ENCODE measurements around the gene PCGF1. TPM values are rescaled to one million over a fixed set of nuclear protein-coding genes. Genes with fewer than 3 reads are reported as not detected.
A peak's percentile ranks its signal among the peaks of the same experiment; 100 is the strongest.

Gene PCGF1
- total and polyA plus RNA-seq, 2 of the 4 experiments (the other 2 are of a cell fraction): 23.4 to 31.4 TPM

- 89% methylated on average over 6 of the region's 20 CpGs; no CpG with 5 or more reads in 1 of the 2 experiments for WGBS, 2 experiments (ENCODE audit: extremely low coverage in 2 of 2, insufficient read length in 1 of 2)
- Histone ChIP-seq H4K5ac (ENCODE audit: low read depth, low read length) (no peak overlapping the region), H2BK15ac (ENCODE audit: low read depth, low read length) (no peak overlapping the region), H2AK5ac (ENCODE audit: low read depth, low read length) (no peak overlapping the region), H3K4ac (ENCODE audit: low read depth, low read length) (no peak overlapping the region), H3K56ac (ENCODE audit: extremely low read depth, insufficient read depth, low read length) (no peak overlapping the region), H2AK9ac (replicated peaks; ENCODE audit: low read depth, low read length, poor library complexity) (peak overlapping the region; percentile 29), H3K14ac (replicated peaks; ENCODE audit: low read depth, low read length) (no peak overlapping the region), H3K9me3 (ENCODE audit: control insufficient read depth, insufficient read depth, low read length) (no peaks in the 10 kb centered on the region), H3K4me3 (ENCODE audit: insufficient read depth, low read depth, low read length) (no peak overlapping the region), H2BK120ac (ENCODE audit: low read depth, low read length) (no peak overlapping the region), H3K36me3 (ENCODE audit: control insufficient read depth, insufficient read depth, low read length) (peaks cover 21% of the 10 kb centered on the region), H3K79me1 (ENCODE audit: low read depth in 1 of 2, low read length in 2 of 2) (peaks cover 13 to 56% of the 10 kb centered on the region in 2 experiments; a peak in 3 of 4 replicates), H4K91ac (ENCODE audit: insufficient read depth, low read depth, low read length) (no peak overlapping the region), H4K8ac (ENCODE audit: low read depth in 2 of 2, low read length in 2 of 2) (no peak overlapping the region), H3K18ac (ENCODE audit: low read depth, low read length) (no peak overlapping the region), H3K27me3 (ENCODE audit: control insufficient read depth, insufficient read depth, low read length) (no peaks in the 10 kb centered on the region), H3K23ac (ENCODE audit: low read depth, low read length) (no peak overlapping the region), H3K9me1 (ENCODE audit: insufficient read depth, low read length) (no peaks in the 10 kb centered on the region), H4K20me1 (ENCODE audit: insufficient read depth, low read length) (no peaks in the 10 kb centered on the region), H2BK5ac (ENCODE audit: low read depth, low read length, poor library complexity, severe bottlenecking) (no peak overlapping the region), H2AFZ (replicated peaks; ENCODE audit: low read length, poor library complexity) (no peak overlapping the region), H3K4me1 (ENCODE audit: control insufficient read depth, insufficient read depth, low read length) (peaks cover 5% of the 10 kb centered on the region), H3K9ac (ENCODE audit: low read depth, low read length) (no peak overlapping the region), H2BK20ac (ENCODE audit: low read depth, low read length) (no peak overlapping the region), H3K4me2 (ENCODE audit: low read depth, low read length) (no peak overlapping the region), H3K27ac (ENCODE audit: insufficient read depth, low read length) (no peak overlapping the region)
- dilution Hi-C loops (cut with HindIII; ENCODE audit: low sequenced_read_pairs, unreplicated experiment): no loop called here
- ChIA-PET POLR2A (ENCODE audit: unreplicated experiment) (no interaction called here), CTCF (no interaction called here)
- in situ Hi-C loops (cut with MboI; ENCODE audit: low sequenced_read_pairs): no loop called here
- ATAC-seq (ENCODE audit: low read depth) (no peak), DNase-seq (no peak)
- BruUV-seq (replicated peaks): TSS peak; percentile 57
- no peak for TF ChIP-seq POLR2A (IDR thresholded peaks at IDR 0.05; ENCODE audit: low read depth, low read length)
- TF ChIP-seq SMC3 (IDR thresholded peaks at IDR 0.05; ENCODE audit: low read depth, low read length): no peak
- no peak for TF ChIP-seq NFE2L2 (IDR thresholded peaks at IDR 0.05; ENCODE audit: low read depth, low read length)
- TF ChIP-seq MAFK (IDR thresholded peaks at IDR 0.05; ENCODE audit: low read depth, low read length): no peak
- no peak for TF ChIP-seq USF2 (IDR thresholded peaks at IDR 0.05; ENCODE audit: low read depth, low read length)
- no peak for TF ChIP-seq RFX5 (IDR thresholded peaks at IDR 0.05; ENCODE audit: low read depth, low read length)
- no peak for TF ChIP-seq CHD1 (IDR thresholded peaks at IDR 0.05; ENCODE audit: low read depth, low read length)
- no peak for TF ChIP-seq ELK1 (IDR thresholded peaks at IDR 0.05; ENCODE audit: borderline replicate concordance, low read depth, low read length)
- no peak for TF ChIP-seq FOS (IDR thresholded peaks at IDR 0.05; ENCODE audit: low read depth, low read length)
- no peak for TF ChIP-seq MXI1 (IDR thresholded peaks at IDR 0.05; ENCODE audit: borderline replicate concordance, low read depth, low read length)
- no peak for TF ChIP-seq RCOR1 (IDR thresholded peaks at IDR 0.05; ENCODE audit: insufficient replicate concordance, low read length)
- intact Hi-C loops (cut with micrococcal nuclease): no loop called here
Measured at GRCh38 chr2:74462054-74462785, 45.3 kb downstream of the PCGF1 start.
